ENCODE results near the gene IKZF1.

DNA sequence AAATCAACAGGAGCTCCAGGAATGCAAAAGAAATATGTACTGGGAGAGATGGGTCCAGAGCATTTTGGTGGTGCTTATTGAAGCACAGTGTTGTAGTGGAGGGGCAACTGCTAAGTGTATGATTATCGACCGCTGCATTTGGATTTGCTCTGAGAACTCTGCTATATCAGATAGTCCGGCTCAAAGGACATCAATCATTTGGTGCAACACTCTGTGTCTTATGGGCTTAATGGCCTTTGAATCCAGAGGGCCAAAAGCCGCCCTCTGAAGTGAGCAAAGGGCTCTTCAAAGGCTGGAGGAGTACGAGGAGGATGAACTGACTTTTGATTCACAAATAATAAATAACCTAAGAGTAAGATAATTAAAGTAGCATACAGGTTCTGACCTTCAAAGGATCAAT is 9.4 kb upstream of the IKZF1 start:
- TF ChIP-seq CTCF (IDR thresholded peaks at IDR 0.05; ENCODE audit: insufficient read depth, low read length, poor library complexity, severe bottlenecking): no peak
- TF ChIP-seq EZH2phosphoT487 (conservative IDR thresholded peaks at IDR 0.05; ENCODE audit: low read length): no peak

All from SU-DHL-6 (cell line).